Fibroblast of peridontal ligament (primary cell): ENCODE results near the gene DAB1.

Source experiments
- DNase-seq: peaks from one replicate; pipeline ENCODE4 v3.0.0-alpha.2; 2010; ENCODE audit errors: extremely low read depth

The DAB1 gene

GRCh38 chr1:57411262-57411661 is 12.6 kb downstream of the DAB1 start:
- peak; percentile 18 for DNase-seq

DNA sequence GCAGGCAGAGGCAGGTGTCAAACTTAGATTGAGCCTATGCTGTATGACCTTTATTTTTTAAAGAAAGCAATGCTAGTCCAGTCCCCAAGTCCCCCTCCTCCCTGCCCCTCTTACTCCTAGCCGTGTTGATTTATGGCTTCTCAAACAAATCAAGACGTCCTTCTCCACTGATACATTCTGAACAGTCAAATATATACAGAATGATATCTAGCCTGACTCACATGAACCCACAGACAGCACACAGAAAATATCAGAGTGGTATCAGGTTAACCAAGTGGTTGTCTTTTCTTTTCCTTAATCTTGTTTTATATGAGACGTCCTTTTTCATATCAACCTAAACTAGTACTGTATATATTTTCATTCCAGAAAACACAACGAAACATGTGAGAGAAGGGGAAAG is 13.4 kb downstream of the DAB1 start:
- DNase-seq = no peak

DNA sequence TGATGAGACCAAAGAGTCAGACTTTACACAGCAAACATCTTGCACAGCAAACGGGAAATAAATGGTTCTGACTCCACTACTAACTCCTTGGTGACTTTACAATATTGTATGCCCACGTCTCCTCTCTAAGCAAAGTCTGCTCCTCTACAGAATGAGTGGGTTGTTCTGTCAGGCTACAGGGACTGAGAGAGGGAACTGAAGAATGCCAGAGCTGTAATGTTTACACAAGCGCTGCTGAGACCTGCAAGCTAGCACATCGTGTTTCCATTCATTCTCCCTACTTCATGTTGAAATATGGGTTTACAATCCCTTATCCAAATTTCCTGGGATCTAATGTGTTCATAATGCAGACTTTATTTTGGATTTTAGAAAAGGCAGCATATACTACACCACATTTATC is 15.9 kb downstream of the DAB1 start:
- no peak for DNase-seq

- DNase-seq = no peak
Observed at GRCh38 chr1:57406428-57406970, 17.4 kb downstream of the DAB1 start.

- DNase-seq = peak; percentile 2
Observed at GRCh38 chr1:57404884-57405283, 19.0 kb downstream of the DAB1 start.

GRCh38 chr1:57403201-57403600 is 20.7 kb downstream of the DAB1 start:
- DNase-seq = no peak

GRCh38 chr1:57401671-57402070 is 22.2 kb downstream of the DAB1 start:
- no peak for DNase-seq

- DNase-seq = no peak
Observed at GRCh38 chr1:57400048-57400447, 23.8 kb downstream of the DAB1 start.

DNA sequence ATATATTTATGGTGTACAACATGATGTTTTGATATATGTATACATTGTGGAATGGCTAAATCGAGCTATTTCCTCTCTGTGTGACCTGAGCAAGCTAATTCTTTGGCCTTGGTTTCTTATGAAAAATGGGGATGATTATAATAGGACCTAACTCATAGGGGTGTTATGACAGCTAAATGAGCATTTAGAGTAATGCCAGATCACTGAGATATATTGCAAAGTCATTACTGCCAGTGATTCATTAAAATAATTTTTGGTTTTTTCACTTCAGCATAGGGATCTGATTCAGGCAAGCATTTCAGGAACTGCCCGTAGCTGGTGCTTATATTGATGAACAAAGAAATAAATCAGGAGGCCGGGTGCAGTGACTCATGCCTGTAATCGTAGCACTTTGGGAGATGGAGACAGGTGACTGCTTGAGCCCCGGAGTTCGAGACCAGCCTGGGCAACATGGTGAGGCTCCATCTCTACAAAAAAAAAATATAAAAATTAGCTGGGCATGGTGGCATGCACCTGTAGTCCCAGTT is 30.7 kb downstream of the DAB1 start:
- no peak for DNase-seq

GRCh38 chr1:57385336-57385735 is 38.5 kb downstream of the DAB1 start:
- no peak for DNase-seq

DNA sequence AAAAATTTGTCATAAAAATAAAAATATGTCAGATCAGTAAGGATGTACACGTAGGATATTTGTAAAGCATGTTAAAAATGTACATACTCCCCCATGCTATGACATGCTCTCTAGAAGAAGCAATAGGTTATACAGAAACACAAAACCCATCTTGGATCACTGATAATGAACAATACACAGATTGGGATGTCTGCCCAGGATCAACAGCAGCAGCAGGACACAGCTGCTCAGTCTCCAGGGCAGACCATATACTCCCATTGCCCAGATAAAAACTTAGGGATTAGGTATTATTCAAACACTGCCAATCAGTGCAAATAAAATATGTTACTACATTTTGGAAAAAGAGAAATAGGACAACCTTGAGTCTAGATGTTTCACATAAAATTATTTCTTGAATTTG is 39.0 kb downstream of the DAB1 start:
- DNase-seq = no peak

GRCh38 chr1:57384284-57384683 is 39.6 kb downstream of the DAB1 start:
- DNase-seq = no peak

GRCh38 chr1:57381871-57382270 is 42.0 kb downstream of the DAB1 start:
- DNase-seq = no peak

GRCh38 chr1:57381426-57381825 is 42.4 kb downstream of the DAB1 start:
- DNase-seq = no peak

- no peak for DNase-seq
Observed at GRCh38 chr1:57380923-57381322, 42.9 kb downstream of the DAB1 start.

GRCh38 chr1:57378534-57378933 is 45.3 kb downstream of the DAB1 start:
- DNase-seq = no peak

DNA sequence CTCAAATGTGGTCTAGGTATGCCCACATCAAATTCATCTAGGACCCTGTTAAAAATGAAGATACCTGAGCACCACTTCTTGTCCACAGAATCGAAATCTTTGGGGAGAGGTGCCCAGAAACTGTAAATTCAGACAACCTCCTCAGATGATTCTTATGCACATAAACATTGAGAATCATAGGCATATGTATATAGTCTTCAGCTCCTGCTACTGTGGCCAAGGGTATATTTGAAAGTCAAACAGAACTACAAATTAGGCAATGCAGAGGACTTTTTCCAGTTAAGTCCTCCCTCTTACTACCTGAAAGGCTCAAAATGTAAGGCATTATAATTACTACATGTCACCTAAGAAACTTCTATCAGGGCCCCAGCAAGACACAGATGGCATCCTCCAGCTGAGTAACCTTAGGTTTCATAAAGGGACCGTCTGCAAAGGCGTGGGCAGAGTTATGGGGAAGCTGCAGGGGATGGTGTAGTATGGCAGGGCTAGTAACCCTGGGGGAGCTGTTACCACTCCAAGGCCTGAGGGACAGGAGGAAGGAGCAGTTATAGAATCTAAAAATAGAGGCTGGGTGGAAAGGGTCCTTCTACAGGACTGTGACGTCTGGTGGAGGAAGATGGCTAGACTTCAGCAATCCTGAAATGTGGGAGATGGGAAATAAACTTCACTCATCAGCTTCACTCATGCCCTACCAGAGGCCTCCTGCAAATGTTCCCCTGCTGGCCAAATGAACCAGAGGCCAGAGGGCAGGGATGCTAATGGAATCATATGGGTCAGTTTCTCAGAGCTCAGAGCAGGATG is 46.3 kb downstream of the DAB1 start:
- DNase-seq = no peak

DNA sequence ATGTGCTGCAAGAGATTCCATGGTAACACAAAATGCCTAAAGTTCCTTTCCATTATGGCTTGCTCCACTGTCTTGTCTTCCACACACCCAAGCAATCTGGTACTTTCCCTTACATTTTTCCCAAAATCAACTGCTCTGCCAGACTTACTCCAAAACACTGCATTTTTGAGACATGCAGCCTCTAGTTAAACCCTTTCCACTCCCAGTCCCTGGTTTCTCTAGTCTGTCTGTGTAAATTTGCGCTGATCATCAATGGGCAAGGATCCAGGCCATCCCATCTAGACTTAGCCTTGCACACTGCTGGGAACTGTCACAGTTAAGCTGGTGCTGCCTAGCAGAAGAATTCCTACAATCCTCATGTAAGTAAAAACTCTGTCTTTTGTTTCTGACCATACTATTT is 47.8 kb downstream of the DAB1 start:
- DNase-seq = no peak

DNA sequence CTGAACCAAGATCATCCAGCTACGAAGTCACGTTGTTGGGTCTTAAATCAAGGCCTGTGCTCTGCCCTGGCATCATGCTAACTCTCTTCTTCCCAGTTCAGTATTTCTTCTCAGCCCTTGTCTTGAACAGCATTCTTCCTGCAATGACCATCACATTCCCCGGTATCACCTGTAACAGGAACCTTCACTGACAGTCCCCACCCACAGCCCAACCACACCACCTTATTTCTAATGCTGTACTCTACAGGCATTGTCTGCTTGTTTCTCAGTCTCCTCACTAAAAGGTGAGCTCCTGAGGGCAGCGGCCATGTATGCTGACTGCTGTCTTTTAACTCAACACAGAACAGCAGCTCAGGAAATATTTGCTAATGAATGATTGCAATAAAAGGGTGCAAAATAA is 54.0 kb downstream of the DAB1 start:
- DNase-seq = no peak

DNA sequence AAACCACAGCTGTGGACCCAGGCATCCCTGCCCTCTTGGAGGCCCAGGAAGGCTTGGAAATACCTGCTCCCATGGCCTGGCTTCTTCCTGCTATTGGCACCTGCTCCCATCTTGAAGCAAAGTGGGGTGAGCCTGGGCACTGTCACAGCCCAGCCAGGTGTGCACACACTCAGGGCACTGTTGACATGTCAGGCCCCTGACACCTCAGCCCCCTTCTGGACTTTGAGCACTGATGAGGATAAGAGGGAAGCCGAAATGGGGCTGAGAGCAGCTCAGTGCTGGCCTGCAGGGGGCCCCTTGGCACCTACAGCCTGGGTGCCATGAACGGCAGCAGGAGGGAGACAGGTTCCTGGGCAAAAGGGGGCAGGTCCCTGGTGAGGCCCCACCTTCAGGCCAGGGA is 55.9 kb downstream of the DAB1 start:
- no peak for DNase-seq

- DNase-seq = no peak
Observed at GRCh38 chr1:57363643-57364042, 60.2 kb downstream of the DAB1 start.

GRCh38 chr1:57363165-57363564 is 60.7 kb downstream of the DAB1 start:
- no peak for DNase-seq

- DNase-seq = no peak
Observed at GRCh38 chr1:57362480-57362879, 61.4 kb downstream of the DAB1 start.

DNA sequence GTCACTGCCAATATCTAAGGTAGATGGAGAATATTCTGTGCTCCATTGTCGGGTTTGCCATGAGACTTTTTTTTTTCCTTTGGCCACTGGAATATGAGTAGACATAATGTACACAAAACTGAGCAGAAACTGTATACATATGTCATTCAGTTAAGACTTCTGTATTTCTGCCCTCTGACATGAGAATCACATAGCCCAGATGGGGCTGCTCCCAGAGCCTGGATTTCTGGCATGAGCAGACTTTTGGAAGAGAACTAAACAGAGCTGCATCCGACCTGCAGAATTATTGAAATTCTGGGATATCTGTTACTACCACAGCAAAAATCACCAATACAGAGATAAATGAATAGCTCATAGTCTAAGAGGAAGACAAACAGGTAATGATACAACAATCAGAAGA is 62.3 kb downstream of the DAB1 start:
- DNase-seq = no peak
